ENCODE data around the gene SPINK1. TPM values are rescaled to one million over a fixed set of nuclear protein-coding genes. Genes with fewer than 3 reads are reported as not detected.
"Not testable (repeated sequence)": the region's sequence is repeated elsewhere in the genome, so short reads cannot be mapped to it uniquely, and the experiment has no call there.

Gene SPINK1, protein sequence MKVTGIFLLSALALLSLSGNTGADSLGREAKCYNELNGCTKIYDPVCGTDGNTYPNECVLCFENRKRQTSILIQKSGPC
- polyA plus RNA-seq: over 10,000 TPM in 1 of 3 donors, 100 to 1,000 TPM in 1, 10 to 100 TPM in 1; 21.3 to 20,988 (median 136) TPM

DNA sequence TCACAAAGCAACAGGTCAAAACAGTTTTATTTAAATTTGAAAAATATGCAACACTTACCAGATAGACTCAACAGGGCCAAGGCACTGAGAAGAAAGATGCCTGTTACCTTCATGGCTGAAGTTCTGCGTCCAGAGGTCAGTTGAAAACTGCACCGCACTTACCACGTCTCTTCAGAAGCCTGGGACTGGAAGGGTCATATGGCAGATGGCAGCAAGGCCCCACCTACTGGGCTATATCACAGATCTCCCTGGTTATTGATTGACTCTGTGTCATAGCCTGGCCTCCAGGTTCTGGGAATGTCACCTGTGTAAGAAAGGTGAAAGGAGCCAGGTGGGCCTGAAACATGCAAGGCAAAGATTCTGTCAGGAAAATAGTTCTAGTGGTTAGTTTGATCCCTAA, at the start of gene SPINK1:
Gene SPINK1 (minus strand): TSS at position 207 of the 400 bp plus-strand sequence. CDS start 94 bp downstream, at position 113.
- 56 to 86% (median 85%) methylated on average over 3 of the region's 3 CpGs for WGBS, 3 donors
- no peak within 1 kb of the TSS for H3K27ac ChIP-seq (ENCODE audit: low read depth, low read length)

DNA sequence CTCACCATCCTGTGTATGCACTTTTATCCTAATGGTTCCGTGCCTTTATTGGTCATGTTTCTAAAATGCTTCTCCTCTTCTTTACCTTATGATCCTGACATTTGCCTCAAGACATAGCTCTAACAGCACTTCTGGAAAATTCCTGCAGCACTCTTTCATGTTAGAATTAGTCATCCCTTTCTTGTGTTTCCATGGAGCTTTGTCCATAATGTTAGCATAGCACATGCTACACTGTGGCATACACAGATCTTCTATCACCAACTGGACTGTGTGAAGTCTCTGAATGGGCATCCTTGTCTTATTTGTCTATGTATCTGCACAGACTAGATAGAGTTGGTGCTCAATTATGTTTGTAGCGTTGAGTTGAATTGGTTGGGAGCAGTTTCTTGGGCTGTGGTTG, 49.0 kb upstream of the SPINK1 start:
- 92 to 97% (median 94%) methylated on average over 2 of the region's 2 CpGs for WGBS, 3 donors

DNA sequence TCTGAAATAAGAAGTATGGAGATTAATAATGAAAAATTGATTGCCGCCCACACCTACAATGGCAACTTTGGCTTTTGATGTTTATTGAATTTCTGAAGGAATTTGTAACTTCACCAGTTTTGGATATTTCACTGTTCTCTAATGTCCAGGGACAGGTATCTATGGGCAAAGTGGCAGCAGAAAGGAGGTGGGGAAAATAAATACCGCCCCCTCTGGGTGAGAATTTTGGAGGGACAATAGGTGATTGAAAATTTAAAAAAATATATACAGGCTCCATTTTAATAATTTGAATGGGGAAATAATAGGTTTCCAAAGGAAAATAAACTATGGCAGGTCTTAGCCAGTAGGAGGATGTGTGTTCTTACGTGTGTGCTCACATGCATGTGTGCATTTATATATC, 48.3 kb upstream of the SPINK1 start:
- no peak overlapping the region for H3K27ac ChIP-seq (ENCODE audit: low read depth, low read length)
- 93 to 94% (median 94%) methylated on average over 3 of the region's 3 CpGs for WGBS, 3 donors

More for the DNA sequence above, 49.0 kb upstream of the SPINK1 start:
- no peak overlapping the region for H3K27ac ChIP-seq (ENCODE audit: low read depth, low read length)

DNA sequence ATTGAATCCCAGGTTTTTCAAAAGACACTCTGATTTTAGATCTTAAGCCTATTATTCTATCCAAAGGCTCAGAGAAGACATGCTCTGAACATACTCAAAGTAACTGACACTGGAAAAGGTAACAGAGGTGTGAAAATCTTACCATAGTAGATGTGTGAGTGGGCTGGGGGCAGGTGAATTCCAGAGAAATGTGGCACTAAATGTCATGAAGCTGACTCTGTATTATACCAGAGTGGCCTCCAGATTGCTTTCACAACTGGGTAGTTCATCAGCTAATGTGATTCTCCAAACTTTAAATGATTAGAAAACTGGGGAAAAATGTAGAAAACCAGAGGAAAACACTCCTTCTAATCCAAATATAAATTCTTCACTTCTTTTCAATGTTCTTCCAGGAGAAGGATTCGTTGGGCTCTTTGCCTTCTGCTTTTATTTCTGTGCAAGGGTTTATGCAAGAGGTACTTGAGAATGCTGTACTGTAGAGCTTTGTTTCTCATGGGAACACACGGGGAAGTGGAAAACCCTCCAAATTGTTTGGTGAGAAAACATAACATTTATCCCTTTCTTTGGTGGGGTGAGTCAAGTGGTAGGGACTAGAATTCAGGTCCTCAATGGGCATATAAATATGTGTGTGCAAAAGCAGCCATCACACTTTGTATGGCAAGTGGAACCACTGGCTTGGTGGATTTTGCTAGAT, 46.7 kb upstream of the SPINK1 start, which contains the start of gene SCGB3A2:
Gene SCGB3A2 (plus strand): TSS at position 646 of the 694 bp plus-strand sequence. CDS start 93 bp downstream, outside the sequence.
- no peak within 1 kb of the TSS for H3K27ac ChIP-seq (ENCODE audit: low read depth, low read length)
- 53 to 81% (median 57%) methylated on average over 2 of the region's 2 CpGs for WGBS, 3 donors

DNA sequence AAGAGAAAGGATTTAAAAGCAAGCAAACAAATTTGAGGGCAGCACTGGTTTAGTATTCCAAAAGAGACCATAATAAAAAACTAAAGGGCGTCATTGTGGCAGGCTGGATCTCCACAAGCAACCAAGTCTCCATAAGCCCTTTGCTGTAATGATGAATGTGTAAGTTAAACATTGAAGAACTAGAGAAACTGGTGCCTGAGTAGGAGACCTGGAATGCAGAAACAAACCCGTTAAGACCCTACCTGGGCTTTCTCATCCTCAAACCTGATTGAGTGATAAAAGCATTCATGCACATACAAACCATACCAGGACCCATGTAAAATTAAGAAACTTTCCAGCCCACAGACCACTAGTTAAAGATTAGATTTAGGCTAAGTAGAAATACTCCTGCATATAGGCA, 45.2 kb upstream of the SPINK1 start:
- 64 to 76% (median 73%) methylated on average over 2 of the region's 2 CpGs for WGBS, 3 donors
- H3K27ac ChIP-seq (ENCODE audit: low read depth, low read length): no peak overlapping the region

DNA sequence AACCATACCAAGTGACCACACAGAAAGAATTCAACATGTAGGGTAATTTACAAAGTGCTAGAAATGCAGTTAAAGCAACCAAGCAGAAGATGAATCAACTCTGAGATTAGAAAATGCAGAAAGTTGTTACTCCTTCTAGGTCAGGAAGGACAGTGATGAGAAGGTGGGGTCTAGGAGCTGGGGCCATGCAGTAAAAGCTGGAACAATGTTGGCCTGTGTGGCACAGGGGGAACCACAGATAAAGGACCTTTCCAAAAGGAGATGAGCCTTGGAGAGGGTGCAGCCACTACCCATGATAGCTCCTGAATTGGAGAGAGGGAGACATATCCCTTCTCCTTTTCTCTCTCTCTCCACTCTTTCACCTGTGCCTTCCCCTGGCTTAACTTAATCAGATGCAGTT, 44.7 kb upstream of the SPINK1 start:
- no peak overlapping the region for H3K27ac ChIP-seq (ENCODE audit: low read depth, low read length)

DNA sequence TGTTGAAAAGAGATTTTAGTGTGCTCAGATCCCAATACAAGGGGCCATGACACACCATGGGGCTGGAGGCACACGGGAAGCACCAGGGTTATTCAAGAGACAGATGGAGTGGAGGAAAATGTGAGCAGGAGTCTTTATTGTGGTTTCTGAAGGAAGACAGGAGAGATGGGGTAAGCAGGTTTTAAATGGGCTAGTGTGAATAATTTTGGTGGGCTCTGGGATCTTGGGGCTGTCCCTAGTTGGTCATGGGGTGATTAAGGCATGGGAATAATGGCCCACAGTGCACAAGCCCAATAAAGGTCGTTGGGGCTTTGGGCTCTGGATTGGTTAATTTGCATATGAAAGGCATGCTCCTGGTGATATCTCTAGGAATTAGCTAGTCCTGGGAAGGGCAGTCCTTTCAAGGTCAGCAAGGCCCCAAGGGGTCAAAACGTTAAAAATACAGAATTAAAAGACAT, 43.5 kb upstream of the SPINK1 start:
- WGBS, 3 donors: 45 to 47% (median 46%) methylated on average over 3 of the region's 3 CpGs
- no peak overlapping the region for H3K27ac ChIP-seq (ENCODE audit: low read depth, low read length)

DNA sequence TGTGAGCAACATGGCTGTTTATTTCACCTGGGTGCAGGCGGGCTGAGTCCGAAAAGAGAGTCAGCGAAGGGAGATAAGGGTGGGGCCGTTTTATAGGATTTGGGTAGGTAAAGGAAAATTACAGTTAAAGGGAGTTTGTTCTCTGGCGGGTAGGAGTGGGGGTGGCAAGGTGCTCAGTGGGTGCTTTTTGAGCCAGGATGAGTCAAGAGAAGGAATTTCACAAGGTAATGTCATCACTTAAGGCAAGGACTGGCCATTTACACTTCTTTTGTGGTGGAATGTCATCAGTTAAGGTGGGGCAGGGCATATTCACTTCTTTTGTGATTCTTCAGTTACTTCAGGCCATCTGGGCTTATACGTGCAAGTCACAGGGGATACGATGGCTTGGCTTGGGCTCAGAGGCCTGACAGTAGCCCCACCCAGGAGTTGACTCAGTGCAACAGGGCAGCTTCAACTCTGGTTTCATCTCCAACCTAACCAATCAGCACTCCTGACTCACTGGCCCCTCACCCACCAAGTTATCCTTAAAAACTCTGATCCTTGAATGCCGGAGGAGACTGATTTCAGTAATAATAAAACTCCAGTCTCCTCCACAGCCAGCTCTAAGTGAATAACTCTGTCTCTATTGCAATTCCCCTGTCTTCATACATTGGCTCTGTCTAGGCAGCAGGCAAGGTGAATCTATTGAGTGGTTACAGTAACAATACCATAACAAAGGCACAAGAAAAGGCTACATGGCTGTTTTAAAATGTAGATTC, 42.8 kb upstream of the SPINK1 start:
- not testable (repeated sequence) for H3K27ac ChIP-seq (ENCODE audit: low read depth, low read length)
- WGBS, 3 donors: 81 to 89% (median 83%) methylated on average over 5 of the region's 8 CpGs

DNA sequence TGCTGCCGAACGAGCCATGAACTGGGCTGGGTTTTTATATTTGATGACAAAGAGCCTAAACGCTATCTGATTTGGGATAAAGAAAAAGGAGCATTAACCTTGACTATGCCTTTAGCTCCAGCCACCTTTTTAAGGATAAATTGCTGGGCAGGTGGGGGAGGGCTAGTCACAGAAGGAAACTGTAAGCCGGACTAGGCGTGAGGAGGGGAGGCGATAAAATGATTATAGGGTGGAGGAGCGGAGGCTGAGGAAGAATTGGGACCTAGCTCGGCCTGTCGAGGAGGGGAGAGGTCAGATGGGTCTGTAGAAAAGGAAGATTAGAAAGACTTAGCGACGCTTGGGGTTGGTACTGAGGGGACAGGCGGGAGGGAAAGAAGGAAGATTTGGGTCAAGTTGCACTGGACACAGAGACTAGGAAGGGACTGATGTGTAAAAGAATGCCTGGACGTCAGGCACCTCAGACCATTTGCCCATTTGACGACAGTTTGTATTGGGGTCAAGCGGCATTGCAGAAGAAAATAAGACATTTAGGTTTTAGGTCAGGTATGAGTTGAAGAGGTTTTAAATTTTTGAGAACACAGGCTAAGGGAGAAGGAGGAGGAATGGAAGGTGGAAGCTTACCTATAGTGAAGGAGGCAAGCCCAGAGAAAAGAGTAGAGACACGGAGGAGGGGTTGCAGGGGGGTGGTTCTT, 41.4 kb upstream of the SPINK1 start:
- not testable (repeated sequence) for H3K27ac ChIP-seq (ENCODE audit: low read depth, low read length)
- WGBS, 3 donors: 83 to 88% (median 87%) methylated on average over 16 of the region's 16 CpGs

DNA sequence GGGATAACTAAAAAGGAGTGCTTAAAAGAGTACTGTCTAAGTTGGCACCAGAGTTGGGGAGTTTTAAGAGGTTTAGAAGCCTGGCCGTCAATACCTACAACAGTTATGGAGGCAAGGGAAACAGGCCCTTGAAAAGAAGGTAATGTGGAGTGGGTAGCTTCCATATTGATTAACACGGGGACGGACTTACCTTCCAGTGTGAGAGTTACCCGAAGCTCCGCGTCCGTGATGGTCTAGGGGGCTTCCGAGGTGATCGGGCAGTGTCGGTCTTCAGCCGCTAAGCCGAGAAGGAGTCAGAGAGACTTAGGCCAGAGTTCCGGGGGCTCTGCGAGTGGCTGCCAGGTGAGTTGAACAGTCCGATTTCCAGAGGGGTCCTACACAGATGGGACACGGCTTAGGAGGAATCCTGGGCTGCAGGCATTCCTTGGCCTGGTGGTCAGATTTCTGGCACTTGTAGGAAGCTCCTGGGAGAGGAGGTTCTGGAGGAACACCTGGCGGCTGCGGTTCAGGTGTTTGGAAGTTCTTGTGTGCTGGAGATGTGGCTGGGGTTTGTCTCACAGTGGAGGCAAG, 40.6 kb upstream of the SPINK1 start:
- 92 to 96% (median 93%) methylated on average over 17 to 18 of the region's 18 CpGs for WGBS, 3 donors
- not testable (repeated sequence) for H3K27ac ChIP-seq (ENCODE audit: low read depth, low read length)

DNA sequence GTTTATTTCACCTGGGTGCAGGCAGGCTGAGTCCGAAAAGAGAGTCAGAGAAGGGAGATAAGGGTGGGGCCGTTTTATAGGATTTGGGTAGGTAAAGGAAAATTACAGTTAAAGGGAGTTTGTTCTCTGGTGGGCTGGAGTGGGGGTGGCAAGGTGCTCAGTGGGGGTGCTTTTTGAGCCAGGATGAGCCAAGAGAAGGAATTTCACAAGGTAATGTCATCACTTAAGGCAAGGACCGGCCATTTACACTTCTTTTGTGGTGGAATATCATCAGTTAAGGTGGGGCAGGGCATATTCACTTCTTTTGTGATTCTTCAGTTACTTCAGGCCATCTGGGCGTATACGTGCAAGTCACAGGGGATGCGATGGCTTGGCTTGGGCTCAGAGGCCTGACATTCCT, 38.4 kb upstream of the SPINK1 start:
- WGBS, 3 donors: 69 to 75% (median 71%) methylated on average over 4 to 6 of the region's 6 CpGs

DNA sequence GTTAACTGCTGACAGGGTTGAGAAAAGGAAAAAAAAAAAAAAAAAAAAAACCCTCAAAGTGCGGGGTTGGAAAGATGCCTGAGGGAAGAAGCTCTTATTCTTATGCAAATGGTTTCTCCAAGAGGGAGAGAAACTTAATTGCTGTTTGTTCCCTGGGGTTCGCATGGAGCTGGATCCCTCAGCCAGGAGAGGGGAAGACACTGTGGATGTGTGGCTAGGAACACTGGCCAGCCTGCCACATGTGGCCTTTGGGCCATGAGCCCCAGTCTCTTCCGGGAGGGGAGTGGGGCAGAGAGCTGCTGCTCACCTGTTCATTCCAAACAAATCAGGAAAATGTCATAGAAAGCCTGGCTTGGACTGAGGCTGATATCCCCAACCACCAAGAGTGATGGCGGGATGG, 37.6 kb upstream of the SPINK1 start:
- WGBS, 3 donors: 48 to 58% (median 54%) methylated on average over 4 of the region's 4 CpGs
- no peak overlapping the region for H3K27ac ChIP-seq (ENCODE audit: low read depth, low read length)

More for the DNA sequence above, 38.4 kb upstream of the SPINK1 start:
- H3K27ac ChIP-seq (ENCODE audit: low read depth, low read length): not testable (repeated sequence)

DNA sequence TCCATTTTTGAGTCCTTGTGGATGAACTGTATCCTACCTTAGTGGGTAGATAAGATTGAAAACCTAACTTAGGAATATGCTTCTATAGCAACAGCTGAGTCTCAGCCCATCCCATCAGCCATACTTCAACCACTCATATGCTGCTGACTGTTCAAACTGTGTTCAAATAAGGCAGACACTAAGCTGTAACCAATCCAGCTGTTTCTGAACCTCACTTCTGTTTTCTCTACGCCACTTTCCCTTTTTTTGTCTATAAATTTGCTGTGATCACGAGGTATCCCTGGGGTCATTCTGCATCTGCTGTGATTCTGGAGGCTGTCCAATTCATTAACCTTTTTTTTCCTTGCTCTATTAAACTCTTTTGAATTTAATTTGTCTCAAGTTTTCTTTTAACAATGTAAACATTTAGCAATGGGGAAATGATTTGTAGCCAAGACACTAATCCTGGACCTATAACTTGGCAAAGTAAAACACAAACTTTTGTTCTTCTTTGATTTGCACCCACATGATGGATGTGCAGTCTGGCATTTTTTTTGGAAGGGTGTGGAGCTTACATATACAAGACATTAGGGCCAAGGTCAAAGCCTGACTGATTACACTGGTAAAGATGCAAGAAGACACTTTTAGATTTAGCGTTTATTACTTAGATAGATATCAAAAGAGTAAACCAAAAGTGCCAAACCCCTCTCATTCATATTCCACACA, 32.1 kb upstream of the SPINK1 start:
- no peak overlapping the region for H3K27ac ChIP-seq (ENCODE audit: low read depth, low read length)
- WGBS, 3 donors: 38 to 43% (median 39%) methylated on average over 3 of the region's 3 CpGs

DNA sequence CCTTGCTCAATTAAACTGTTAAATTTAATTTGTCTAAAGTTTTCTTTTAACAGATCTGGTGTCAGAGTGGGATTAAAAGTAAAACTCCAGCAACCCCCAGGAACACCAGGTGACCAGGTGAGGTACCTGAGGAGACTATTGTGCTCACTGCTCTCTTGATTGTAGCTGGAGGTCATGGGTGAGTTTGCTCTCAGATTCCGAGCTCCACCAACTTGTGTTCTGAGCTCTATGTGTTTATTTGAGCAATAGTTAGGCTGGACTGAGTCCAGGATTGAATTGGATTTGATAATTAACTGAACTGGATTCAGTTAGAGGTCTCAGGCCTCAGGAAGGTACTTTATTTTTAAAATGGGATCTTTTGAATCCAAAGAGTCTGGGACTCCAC, 29.2 kb upstream of the SPINK1 start:
- H3K27ac ChIP-seq (ENCODE audit: low read depth, low read length): no peak overlapping the region
- WGBS, 3 donors: 27 to 87% (median 85%) methylated on average over 1 of the region's 1 CpG

DNA sequence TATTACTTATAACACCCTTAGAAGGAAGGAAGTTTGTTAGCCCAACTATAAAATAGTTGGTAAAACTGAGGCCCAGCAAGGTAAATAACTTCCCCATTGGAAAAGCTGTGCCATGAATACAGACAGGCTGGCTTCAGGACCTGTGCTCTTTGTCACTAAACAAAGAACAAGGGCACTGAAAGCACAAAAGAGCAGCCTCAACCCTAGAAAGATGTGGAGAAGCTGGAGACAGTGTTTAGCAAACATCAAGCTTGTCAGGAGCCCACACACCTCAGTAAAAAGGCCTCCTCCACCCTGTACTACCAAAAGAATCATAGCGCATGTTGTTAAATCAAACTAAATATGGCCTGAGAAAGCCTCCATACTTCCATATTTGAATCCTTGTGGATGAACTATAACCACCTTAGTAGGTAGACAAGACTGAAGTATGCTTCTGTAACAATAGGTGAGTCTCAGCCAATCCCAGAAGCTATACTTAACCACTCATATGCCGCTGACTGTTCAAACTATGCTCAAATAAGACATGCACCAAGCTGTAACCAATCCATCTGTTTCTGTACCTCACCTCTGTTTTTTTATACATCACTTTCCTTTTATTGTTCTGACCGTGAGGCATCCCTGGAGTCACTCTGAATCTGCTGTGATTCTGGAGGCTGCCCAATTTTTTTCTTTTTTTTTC, 28.6 kb upstream of the SPINK1 start:
- WGBS, 3 donors: 86 to 91% (median 87%) methylated on average over 3 of the region's 3 CpGs
- H3K27ac ChIP-seq (ENCODE audit: low read depth, low read length): no peak overlapping the region

DNA sequence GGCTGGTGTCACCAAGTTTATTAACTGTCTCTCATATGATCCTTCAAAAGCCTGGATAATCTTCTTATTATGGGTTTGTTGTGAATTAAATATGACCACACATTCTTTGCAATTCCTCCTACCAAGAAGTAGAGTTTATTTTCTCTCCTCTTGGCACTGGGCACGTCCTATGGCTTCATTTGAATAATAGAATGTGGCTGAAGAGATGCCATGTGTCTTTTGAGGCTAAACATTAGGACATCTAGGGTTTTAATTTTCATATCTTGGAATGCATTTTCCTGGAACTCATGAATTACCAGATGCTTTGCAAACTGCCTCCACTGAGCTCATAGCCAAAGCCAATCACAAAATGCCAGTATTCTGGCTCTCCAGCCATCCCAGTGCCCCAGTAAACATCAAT, 27.1 kb upstream of the SPINK1 start:
- H3K27ac ChIP-seq (ENCODE audit: low read depth, low read length): no peak overlapping the region
- WGBS, 3 donors: 63 to 79% (median 68%) methylated on average over 1 of the region's 1 CpG

DNA sequence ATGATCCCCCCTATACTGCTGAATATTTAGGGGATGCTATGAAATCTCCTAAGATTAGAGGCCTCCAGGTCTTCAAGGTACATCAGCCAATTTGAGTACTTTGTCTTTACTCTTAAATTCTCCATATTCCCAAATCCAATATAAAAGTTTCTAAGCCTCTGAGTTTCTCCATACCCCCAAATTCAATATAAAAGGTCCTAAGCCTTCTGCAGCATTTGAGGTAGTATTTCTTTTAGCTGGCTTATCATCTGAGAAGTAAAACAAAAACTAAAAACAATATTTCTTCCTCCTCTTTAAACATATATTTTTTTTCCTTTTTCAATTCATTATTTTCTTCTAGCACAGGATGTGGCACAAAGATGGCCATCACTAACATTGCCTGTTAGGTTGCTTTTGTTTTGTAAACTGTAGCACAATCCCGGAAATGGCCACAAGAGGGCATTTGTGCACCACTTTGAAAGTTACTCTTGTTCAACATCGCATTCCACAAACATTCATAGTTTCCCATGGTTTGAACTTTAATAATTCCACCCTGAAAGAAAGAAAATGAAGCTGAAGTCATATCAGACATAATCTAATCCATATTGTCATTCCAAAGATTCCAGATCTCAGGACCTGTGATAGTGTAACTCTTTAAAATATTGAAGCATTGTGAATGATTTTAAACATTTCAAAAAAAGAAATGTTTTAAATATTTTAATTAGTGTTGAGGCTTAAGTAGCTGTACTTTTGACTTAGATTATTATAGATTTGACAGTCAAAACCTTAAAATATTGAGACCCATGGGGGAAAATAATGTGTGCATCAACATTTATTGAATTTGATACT, 26.0 kb upstream of the SPINK1 start:
- H3K27ac ChIP-seq (ENCODE audit: low read depth, low read length): no peak overlapping the region
- 0 to 2% (median 2%) methylated on average over 2 of the region's 2 CpGs for WGBS, 3 donors
